Measurements from ENCODE around the gene MAST4.

The MAST4 gene

DNA sequence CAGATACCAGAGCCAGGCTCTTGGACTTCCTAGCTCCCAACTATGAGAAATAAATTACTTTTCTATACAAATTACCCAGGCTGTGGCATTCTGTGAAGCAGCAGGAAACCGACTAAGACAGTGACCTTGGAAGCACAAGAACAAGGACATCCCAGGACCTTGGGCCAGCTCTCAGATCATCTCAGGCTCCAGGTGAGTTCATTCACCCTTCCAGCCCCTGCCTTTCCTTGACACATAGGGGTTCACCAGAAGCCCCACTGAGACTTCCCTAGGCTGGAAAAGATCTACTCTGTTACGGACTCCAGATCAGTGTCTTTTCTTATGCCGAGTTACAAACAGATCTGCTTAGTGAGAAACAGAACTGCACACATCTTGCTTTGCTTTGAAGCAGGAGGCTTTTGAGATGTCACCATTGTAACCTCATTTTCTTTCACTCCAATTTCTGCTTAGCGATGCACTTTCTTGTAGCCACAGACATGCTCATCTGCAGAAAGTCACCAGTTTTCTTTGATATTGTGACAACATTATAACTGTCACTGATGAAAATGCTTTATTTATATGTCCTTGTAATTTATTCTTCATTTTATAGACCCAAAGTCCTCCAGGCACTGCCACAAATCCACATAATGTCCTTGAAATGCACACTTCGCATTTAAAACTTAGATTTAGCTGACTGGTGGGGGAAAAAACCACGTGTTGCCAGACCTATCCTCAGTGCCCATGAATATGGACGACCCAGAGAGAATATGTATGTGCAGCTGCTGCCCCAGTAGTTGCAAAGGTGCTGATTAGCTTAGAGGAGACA lies 592.3 kb downstream of the MAST4 start:
- no peak overlapping the region for H3K9ac ChIP-seq (ENCODE audit: low read depth, low read length)
- H3K4me3 ChIP-seq (ENCODE audit: low read length): no peak overlapping the region
- no peaks in the 10 kb centered on the region for H3K27me3 ChIP-seq (ENCODE audit: control insufficient read depth, insufficient read depth, low read length)
- H3K36me3 ChIP-seq (ENCODE audit: insufficient read depth, low read length): no peaks in the 10 kb centered on the region
- no peaks in the 10 kb centered on the region for H3K4me1 ChIP-seq (ENCODE audit: control insufficient read depth, insufficient read depth, low read length)
- no peak overlapping the region for H3K4me2 ChIP-seq (ENCODE audit: low read length)
- H3K9me3 ChIP-seq (replicated peaks; ENCODE audit: low read length): no peaks in the 10 kb centered on the region

DNA sequence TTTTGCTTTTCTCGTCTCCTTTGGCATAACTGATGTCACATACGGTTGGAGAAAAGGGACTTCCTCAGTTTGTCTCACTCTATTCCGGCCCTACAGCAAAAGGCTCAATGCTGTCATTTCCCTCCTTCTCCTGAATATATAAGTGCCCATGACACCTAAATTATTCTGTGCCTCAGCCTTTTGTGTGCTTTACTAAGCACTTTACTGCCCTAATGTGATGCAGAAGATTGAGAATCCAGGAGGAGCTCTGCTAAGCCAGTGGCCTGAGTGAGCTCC lies 592.8 kb downstream of the MAST4 start:
- Histone ChIP-seq H3K9me3 (replicated peaks; ENCODE audit: low read length) (no peaks in the 10 kb centered on the region), H3K4me1 (ENCODE audit: control insufficient read depth, insufficient read depth, low read length) (no peaks in the 10 kb centered on the region), H3K4me3 (ENCODE audit: low read length) (no peak overlapping the region), H3K9ac (ENCODE audit: low read depth, low read length) (no peak overlapping the region), H3K4me2 (ENCODE audit: low read length) (no peak overlapping the region), H3K27me3 (ENCODE audit: control insufficient read depth, insufficient read depth, low read length) (no peaks in the 10 kb centered on the region), H3K36me3 (ENCODE audit: insufficient read depth, low read length) (no peaks in the 10 kb centered on the region)

DNA sequence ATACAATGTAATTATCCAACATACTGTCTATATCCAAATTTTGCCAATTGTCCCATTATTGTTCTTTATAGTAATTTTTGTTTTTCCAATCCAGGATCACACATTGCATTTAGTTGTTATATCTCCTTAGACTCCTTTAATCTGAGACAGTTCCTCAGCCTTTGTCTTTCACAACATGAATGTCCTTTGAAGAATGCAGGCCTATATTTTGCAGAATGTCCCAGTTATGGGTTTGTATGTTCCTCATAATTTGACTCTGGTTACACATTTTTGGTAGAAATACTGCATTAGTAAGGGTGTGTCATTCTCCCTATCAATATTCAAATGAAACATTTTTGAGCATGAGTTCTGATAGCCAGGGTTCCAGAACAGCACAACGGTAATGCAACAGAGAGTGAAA lies 593.7 kb downstream of the MAST4 start:
- Histone ChIP-seq H3K36me3 (ENCODE audit: insufficient read depth, low read length) (no peaks in the 10 kb centered on the region), H3K4me2 (ENCODE audit: low read length) (no peak overlapping the region), H3K9ac (ENCODE audit: low read depth, low read length) (no peak overlapping the region), H3K27me3 (ENCODE audit: control insufficient read depth, insufficient read depth, low read length) (no peaks in the 10 kb centered on the region), H3K9me3 (replicated peaks; ENCODE audit: low read length) (no peaks in the 10 kb centered on the region), H3K4me1 (ENCODE audit: control insufficient read depth, insufficient read depth, low read length) (no peaks in the 10 kb centered on the region), H3K4me3 (ENCODE audit: low read length) (no peak overlapping the region)

DNA sequence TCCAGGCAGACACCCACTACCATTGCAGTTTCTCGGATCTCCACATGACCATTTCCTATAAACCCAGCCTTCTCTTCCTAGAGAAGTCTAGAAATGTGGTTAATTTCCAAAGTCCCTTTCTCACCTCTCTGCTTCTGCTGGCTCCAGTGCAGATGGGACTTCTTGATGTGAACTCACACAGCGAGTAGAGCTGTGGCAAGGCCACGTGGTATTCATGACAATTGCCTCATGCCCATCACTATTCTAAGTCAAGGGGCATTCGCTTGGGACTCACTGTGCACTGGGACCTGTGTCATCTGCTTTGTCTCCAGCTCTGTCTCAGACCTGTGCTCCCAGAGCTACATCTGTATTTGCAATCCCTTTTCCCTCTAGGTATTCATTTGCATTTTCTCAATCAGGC lies 594.2 kb downstream of the MAST4 start:
- H3K9me3 ChIP-seq (replicated peaks; ENCODE audit: low read length): no peaks in the 10 kb centered on the region
- no peak overlapping the region for H3K4me2 ChIP-seq (ENCODE audit: low read length)
- H3K4me1 ChIP-seq (ENCODE audit: control insufficient read depth, insufficient read depth, low read length): no peaks in the 10 kb centered on the region
- no peaks in the 10 kb centered on the region for H3K27me3 ChIP-seq (ENCODE audit: control insufficient read depth, insufficient read depth, low read length)
- H3K4me3 ChIP-seq (ENCODE audit: low read length): no peak overlapping the region
- H3K36me3 ChIP-seq (ENCODE audit: insufficient read depth, low read length): no peaks in the 10 kb centered on the region
- no peak overlapping the region for H3K9ac ChIP-seq (ENCODE audit: low read depth, low read length)

DNA sequence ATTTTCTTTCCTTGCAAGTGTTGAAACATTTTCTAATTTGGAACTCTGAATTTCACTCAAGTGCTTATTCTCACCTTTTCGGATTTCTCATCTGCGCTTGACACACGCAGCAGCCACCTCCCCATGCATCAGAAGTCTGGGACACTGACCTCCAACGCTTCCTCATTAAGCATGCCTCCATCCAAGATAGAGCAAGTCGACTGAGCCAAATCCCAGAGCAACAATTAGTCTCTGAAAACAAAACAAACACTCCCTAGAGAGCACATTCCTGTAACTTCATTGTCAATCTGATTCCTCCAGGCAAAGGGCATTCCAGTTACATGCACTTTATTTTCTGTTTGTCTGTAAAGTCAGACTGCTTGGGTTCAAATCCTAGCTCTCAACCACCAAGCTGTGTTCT lies 594.7 kb downstream of the MAST4 start:
- H3K4me1 ChIP-seq (ENCODE audit: control insufficient read depth, insufficient read depth, low read length): no peaks in the 10 kb centered on the region
- no peak overlapping the region for H3K9ac ChIP-seq (ENCODE audit: low read depth, low read length)
- no peaks in the 10 kb centered on the region for H3K36me3 ChIP-seq (ENCODE audit: insufficient read depth, low read length)
- no peaks in the 10 kb centered on the region for H3K9me3 ChIP-seq (replicated peaks; ENCODE audit: low read length)
- no peak overlapping the region for H3K4me2 ChIP-seq (ENCODE audit: low read length)
- no peaks in the 10 kb centered on the region for H3K27me3 ChIP-seq (ENCODE audit: control insufficient read depth, insufficient read depth, low read length)
- no peak overlapping the region for H3K4me3 ChIP-seq (ENCODE audit: low read length)

DNA sequence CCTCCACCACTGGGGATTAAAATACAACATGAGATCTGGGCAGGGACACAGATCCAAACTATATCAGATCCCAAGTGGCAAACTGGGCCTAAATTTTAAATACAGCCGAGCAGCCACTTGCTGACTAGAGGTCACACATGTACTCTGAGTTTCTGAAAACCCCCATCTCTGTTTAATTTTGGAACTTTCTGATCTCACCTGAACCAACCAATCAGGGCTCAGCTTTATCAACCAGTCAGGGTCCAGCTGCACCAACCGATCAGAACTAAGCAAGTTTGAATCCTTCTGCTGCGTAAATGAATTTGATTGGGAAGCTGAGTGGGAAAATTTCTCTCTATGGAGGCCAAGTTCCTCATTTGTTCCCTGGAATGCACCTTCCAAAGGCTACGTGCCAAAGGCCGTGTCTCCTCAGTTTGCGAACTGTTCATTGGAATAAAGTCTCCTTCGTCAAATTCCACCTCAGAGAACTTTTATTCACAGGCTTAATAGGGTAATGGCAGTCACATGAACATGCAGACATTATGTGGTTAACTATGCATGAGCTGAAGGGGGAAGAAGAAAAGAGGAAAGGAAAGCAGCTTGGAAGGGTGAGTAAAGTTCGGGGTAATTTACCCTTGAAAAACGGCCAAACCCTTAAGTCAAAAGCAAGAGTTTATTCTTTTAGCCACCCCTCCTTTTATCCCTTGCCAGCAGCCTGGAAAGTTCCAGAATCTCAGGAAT lies 596.7 kb downstream of the MAST4 start:
- no peaks in the 10 kb centered on the region for H3K27me3 ChIP-seq (ENCODE audit: control insufficient read depth, insufficient read depth, low read length)
- H3K36me3 ChIP-seq (ENCODE audit: insufficient read depth, low read length): no peaks in the 10 kb centered on the region
- H3K4me2 ChIP-seq (ENCODE audit: low read length): no peak overlapping the region
- no peaks in the 10 kb centered on the region for H3K9me3 ChIP-seq (replicated peaks; ENCODE audit: low read length)
- no peak overlapping the region for H3K4me3 ChIP-seq (ENCODE audit: low read length)
- H3K4me1 ChIP-seq (ENCODE audit: control insufficient read depth, insufficient read depth, low read length): no peaks in the 10 kb centered on the region
- H3K9ac ChIP-seq (ENCODE audit: low read depth, low read length): no peak overlapping the region

DNA sequence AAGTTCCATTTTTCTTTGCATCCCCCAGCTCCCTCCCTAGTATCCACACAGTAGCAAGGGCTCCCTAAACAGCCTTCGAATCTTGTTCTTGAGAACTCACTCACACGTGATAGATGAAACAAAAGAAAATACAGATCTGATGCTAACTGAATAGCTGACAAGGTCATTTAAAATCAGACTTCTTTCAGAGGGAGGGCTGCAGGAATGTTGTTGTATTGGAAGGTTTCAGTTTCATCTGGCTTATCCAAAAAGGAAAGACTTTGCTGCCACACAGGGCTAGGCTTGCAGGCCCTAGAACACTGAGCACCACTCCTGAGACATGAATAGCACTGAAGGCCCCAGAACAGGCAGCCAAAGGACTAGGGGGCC lies 597.2 kb downstream of the MAST4 start:
- H3K27me3 ChIP-seq (ENCODE audit: control insufficient read depth, insufficient read depth, low read length): no peaks in the 10 kb centered on the region
- H3K4me2 ChIP-seq (ENCODE audit: low read length): no peak overlapping the region
- no peak overlapping the region for H3K9ac ChIP-seq (ENCODE audit: low read depth, low read length)
- no peak overlapping the region for H3K4me3 ChIP-seq (ENCODE audit: low read length)
- H3K9me3 ChIP-seq (replicated peaks; ENCODE audit: low read length): no peaks in the 10 kb centered on the region
- no peaks in the 10 kb centered on the region for H3K4me1 ChIP-seq (ENCODE audit: control insufficient read depth, insufficient read depth, low read length)
- no peaks in the 10 kb centered on the region for H3K36me3 ChIP-seq (ENCODE audit: insufficient read depth, low read length)

DNA sequence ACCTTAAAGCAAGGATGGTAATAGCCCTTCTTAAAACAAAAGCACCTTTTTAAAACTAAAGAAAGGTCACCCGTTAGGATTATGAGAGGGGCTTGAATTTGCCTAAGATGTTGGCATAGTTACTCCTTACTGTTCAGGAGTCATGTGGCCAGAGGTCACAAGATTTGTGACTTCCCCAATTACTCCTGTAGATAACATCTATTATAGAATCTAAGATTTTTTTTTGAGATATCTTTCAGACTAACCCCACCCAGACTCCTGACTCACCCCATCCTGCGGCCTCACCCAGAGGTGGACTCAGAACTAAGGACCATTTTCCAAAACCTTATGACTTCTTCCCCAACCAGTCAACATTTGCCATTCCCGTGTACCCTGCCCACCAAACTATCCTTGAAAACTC lies 598.0 kb downstream of the MAST4 start:
- Histone ChIP-seq H3K27me3 (ENCODE audit: control insufficient read depth, insufficient read depth, low read length) (no peaks in the 10 kb centered on the region), H3K36me3 (ENCODE audit: insufficient read depth, low read length) (no peaks in the 10 kb centered on the region), H3K9ac (ENCODE audit: low read depth, low read length) (no peak overlapping the region), H3K4me3 (ENCODE audit: low read length) (no peak overlapping the region), H3K9me3 (replicated peaks; ENCODE audit: low read length) (no peaks in the 10 kb centered on the region), H3K4me2 (ENCODE audit: low read length) (no peak overlapping the region), H3K4me1 (ENCODE audit: control insufficient read depth, insufficient read depth, low read length) (no peaks in the 10 kb centered on the region)

DNA sequence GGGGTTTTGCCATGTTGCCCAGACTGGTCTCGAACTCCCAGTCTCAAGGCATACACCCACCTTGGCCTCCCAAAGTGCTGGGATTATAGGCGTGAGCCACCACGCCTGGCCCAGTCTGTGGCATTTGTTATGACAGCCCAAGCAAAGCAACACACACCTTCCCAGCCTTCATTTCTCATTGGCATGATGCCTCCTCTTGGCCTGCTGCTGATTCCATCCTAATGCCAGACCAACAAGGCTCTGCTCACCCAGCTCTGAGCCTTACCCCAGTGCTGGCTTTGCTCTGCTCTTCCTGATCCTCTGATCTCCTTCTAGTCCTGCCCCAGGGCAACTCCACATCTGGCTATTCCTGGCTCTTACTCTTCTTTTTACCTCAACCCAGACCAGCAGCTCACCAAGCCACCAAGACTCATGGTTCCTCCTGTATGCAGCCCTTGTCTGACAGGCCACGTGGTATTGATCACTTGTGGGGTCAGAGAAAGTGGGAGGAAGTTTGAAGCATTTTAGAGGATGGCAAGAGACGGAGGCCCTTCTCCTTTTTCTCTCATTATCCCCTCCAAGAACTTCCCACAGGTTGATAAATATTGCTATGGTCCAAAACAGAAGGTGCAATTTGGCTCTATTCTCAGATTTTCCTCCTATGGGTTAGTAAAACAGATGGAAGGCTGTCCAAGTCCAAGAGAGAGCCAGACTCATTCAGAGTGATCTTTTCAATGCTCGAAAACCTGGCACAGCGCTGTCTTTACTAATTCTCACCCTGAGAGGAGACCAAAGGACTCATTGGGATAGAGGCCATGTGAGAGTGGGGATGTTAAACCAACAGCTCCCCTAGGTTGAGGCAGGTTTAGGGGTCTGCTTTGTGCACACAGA lies 599.4 kb downstream of the MAST4 start:
- Histone ChIP-seq H3K9me3 (replicated peaks; ENCODE audit: low read length) (no peaks in the 10 kb centered on the region), H3K4me2 (ENCODE audit: low read length) (no peak overlapping the region), H3K9ac (ENCODE audit: low read depth, low read length) (no peak overlapping the region), H3K4me3 (ENCODE audit: low read length) (no peak overlapping the region), H3K4me1 (ENCODE audit: control insufficient read depth, insufficient read depth, low read length) (no peaks in the 10 kb centered on the region), H3K27me3 (ENCODE audit: control insufficient read depth, insufficient read depth, low read length) (no peaks in the 10 kb centered on the region), H3K36me3 (ENCODE audit: insufficient read depth, low read length) (no peaks in the 10 kb centered on the region)

DNA sequence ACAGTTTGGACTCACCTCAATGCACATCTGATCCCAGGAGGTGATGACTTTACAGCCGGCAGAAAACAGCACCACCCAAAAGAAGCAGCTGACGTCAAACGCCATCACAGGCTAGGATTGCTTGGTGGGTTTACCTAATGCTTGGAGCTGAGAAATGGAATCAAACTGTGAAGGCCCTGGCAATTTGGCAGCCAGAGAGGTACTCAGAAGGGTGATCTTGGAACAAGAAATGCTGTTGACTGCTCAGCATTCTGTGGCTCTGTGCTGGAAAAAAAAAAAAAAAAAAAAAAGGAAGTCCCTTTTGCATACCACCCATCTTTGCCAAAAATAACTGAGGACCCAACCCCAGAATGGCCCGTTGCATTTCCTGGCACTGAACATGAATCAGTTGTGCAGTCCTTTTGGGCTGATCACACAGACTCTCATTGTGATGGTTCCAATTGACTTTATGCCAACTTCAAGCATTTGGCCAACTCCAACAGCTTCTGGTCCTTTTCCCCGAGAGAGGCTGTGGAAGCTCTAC lies 600.4 kb downstream of the MAST4 start, which contains the start of gene CD180:
CD180 (minus strand) TSS at position 263 of the 523 bp plus-strand sequence; CDS start at position 105, 158 bp downstream.
- Histone ChIP-seq H3K4me2 (ENCODE audit: low read length) (no peak within 1 kb of the TSS), H3K27me3 (ENCODE audit: control insufficient read depth, insufficient read depth, low read length) (no peaks in the 10 kb centered on the region), H3K9me3 (replicated peaks; ENCODE audit: low read length) (no peaks in the 10 kb centered on the region), H3K4me3 (ENCODE audit: low read length) (no peak within 1 kb of the TSS), H3K36me3 (ENCODE audit: insufficient read depth, low read length) (no peaks in the 10 kb centered on the region), H3K4me1 (ENCODE audit: control insufficient read depth, insufficient read depth, low read length) (no peaks in the 10 kb centered on the region), H3K9ac (ENCODE audit: low read depth, low read length) (no peak within 1 kb of the TSS)

DNA sequence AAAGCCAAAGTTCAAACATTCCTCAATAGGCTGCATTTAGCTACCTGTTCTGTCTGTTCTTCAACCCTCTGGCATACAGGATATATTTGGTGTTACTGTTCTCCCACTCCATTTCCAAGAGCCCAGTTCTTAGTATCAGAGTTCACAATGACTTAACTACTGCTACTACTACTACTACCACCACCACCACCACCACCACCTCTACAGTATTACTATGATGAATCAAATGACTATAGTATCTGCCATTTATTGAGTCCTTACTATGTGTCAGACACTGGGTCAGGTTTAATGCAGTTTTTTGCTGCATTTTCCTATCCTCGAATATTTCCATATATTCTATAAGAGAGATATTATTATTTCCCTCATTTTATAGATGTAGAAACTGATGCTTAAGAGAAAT lies 601.3 kb downstream of the MAST4 start:
- no peaks in the 10 kb centered on the region for H3K4me1 ChIP-seq (ENCODE audit: control insufficient read depth, insufficient read depth, low read length)
- H3K4me3 ChIP-seq (ENCODE audit: low read length): no peak overlapping the region
- H3K9me3 ChIP-seq (replicated peaks; ENCODE audit: low read length): no peaks in the 10 kb centered on the region
- no peak overlapping the region for H3K9ac ChIP-seq (ENCODE audit: low read depth, low read length)
- no peaks in the 10 kb centered on the region for H3K36me3 ChIP-seq (ENCODE audit: insufficient read depth, low read length)
- H3K27me3 ChIP-seq (ENCODE audit: control insufficient read depth, insufficient read depth, low read length): no peaks in the 10 kb centered on the region
- no peak overlapping the region for H3K4me2 ChIP-seq (ENCODE audit: low read length)
